ENCODE data around the gene SPINK4. TPM values are rescaled to one million over a fixed set of nuclear protein-coding genes. Genes with fewer than 3 reads are reported as not detected.

SPINK4 gene
- total RNA-seq, 1 experiment from 2014 or later: not detected

GRCh38 chr9:33249087-33249658 lies 9.2 kb downstream of the SPINK4 start (continued):
- TF ChIP-seq AFF4 (CRISPR knock-in tag; IDR thresholded peaks at IDR 0.05; ENCODE audit: borderline replicate concordance): no peak
- no peak for TF ChIP-seq PREB (CRISPR knock-in tag; IDR thresholded peaks at IDR 0.05; ENCODE audit: borderline replicate concordance)
- no peak for TF ChIP-seq CTCF (IDR thresholded peaks at IDR 0.05)
- TF ChIP-seq TCF7 (CRISPR knock-in tag; IDR thresholded peaks at IDR 0.05; ENCODE audit: low read depth): no peak
- TF ChIP-seq ZNF512 (CRISPR knock-in tag; IDR thresholded peaks at IDR 0.05; ENCODE audit: borderline replicate concordance): no peak
- no peak for TF ChIP-seq TEAD1 (CRISPR knock-in tag; IDR thresholded peaks at IDR 0.05)
- TF ChIP-seq ZNF671 (CRISPR knock-in tag; IDR thresholded peaks at IDR 0.05): no peak
- TF ChIP-seq ELF4 (CRISPR knock-in tag; IDR thresholded peaks at IDR 0.05; ENCODE audit: low read depth): no peak
- TF ChIP-seq SMAD3 (CRISPR knock-in tag; IDR thresholded peaks at IDR 0.05; ENCODE audit: borderline replicate concordance): no peak
- no peak for TF ChIP-seq NR2C2 (CRISPR knock-in tag; IDR thresholded peaks at IDR 0.05)

- Mint-ChIP-seq H3K4me3 (no peak overlapping the region), H3K36me3 (peaks cover 18% of the 10 kb centered on the region), H3K27me3 (ENCODE audit: low read depth) (no peaks in the 10 kb centered on the region), H3K9me3 (no peaks in the 10 kb centered on the region), H3K27ac (peak overlapping the region; percentile 75; the same call in 1 of the 2 replicates), H3K4me1 (no peaks in the 10 kb centered on the region)
- CTCF ChIA-PET: no interaction called here
- POLR2A ChIA-PET: no interaction called here
- ATAC-seq (no peak), DNase-seq (ENCODE audit: low spot score) (no peak)
- TF ChIP-seq TP53 (CRISPR knock-in tag; IDR thresholded peaks at IDR 0.05): no peak
- TF ChIP-seq CTCF (IDR thresholded peaks at IDR 0.05): no peak
- no peak for TF ChIP-seq ATF6 (CRISPR knock-in tag; IDR thresholded peaks at IDR 0.05)
- no peak for TF ChIP-seq PRRX2 (CRISPR knock-in tag; IDR thresholded peaks at IDR 0.05)
- TF ChIP-seq ZNF532 (CRISPR knock-in tag; IDR thresholded peaks at IDR 0.05; ENCODE audit: borderline replicate concordance): no peak
- TF ChIP-seq IRF1 (CRISPR knock-in tag; IDR thresholded peaks at IDR 0.05): no peak
- TF ChIP-seq FOXP1 (CRISPR knock-in tag; IDR thresholded peaks at IDR 0.05; ENCODE audit: borderline replicate concordance): no peak
- no peak for TF ChIP-seq ATF3 (CRISPR knock-in tag; conservative IDR thresholded peaks at IDR 0.05)
Observed at GRCh38 chr9:33249983-33250382, 10.0 kb downstream of the SPINK4 start.
